GM21717 (cell line): ENCODE measurements around the gene CISD3.

Source experiments
- ATAC-seq: cut with Tn5 transposase; IDR thresholded peaks from one replicate; pipeline ENCODE4 v1.9.1; 2021; ENCODE audit warnings: mild to moderate bottlenecking, moderate library complexity; ENCODE audit not compliant: unreplicated experiment

Gene CISD3

GRCh38 chr17:38761612-38762011 is 31.5 kb downstream of the CISD3 start:
- no peak for ATAC-seq

DNA sequence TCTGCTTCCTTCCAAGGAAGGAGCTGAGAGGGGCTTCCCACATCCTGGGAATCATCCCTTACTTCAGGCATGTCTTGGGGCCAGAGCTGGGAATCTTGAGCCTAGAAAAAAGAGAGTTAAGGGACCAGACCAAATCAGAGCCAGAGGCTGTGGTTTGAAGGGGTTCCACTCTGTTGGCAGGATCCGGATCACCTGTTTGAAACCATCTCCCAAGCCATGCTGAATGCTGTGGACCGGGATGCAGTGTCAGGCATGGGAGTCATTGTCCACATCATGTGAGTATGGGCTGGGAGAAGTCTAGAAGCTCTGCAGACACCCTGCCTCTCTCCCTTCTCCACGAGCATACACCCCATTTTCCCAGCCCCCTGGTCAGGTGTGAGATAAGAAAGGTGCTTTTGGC is 32.1 kb downstream of the CISD3 start:
- no peak for ATAC-seq

DNA sequence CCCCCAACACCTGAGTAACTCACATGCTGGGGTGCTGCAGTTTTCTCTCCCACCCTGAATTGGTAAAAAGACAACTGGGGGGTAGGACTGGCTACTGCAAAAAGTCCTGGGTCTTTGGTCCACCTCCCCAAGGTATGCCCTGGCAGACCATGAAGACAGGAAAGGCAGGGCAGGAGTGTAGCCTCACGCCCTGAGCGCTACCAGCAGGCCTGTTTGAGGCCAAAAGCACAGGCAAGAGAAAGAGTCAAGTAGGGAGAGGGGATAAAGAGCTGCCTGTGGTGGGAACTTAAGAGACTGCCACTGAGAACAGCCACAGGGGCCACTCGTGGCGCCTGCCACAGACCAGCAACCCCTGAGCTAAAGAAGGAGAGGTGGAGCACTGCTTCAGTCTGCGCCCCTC is 36.2 kb downstream of the CISD3 start:
- no peak for ATAC-seq

GRCh38 chr17:38768417-38768816 is 38.3 kb downstream of the CISD3 start:
- ATAC-seq, result no peak

DNA sequence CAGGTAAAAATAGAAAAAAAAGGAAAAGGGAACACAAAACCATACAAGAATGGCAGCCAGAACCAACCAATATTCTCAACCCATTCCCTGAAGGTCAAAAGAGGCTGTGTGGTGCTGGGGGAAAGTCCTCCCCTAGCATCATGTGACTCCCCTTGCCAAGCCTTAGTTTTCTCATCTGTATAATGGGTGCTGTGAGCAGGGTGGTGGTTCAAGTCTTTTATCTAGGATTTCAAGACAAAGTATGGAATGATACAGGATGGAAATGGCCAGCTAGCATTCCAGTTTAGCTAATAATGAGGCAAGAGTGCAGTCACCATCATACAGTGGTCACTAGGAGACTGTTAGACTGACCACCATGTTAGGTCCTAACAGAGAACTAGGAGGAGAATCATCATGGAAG is 43.1 kb downstream of the CISD3 start:
- no peak for ATAC-seq

DNA sequence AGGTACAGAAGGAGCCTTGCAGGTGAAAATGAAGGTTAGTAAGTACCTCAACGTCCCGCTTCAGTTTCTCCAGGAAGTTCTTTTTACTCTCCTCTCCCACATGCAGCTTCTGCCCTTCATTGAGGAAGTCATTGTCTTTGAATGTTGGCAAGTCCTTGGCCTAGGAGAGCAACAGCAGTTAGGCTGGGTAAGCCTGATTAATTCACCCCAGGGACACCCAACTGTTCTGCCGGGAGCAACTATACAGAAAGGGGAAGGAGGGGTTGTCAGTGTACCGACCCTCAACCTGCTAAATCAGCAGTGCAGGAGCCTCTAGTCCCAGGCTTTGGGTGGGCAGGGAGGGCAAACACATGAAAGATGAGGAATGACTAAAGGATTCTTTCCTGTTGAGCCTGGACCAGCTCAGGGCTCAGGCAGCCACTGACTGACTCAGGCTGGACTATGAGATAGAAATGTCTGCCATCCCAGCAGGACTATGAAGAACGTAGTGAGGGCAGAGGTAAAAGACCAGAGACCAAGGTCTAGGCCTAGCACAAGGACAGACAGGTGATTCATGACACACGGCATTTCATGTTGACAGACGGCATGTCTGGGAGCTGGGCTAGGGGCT is 47.6 kb downstream of the CISD3 start:
- ATAC-seq, result no peak

- no peak for ATAC-seq
Observed at GRCh38 chr17:38779965-38780752, 50.0 kb downstream of the CISD3 start.

GRCh38 chr17:38783227-38783626 is 53.1 kb downstream of the CISD3 start:
- no peak for ATAC-seq
